Thymus (tissue), 14 donors: ENCODE data around the gene XRCC3. TPM values are rescaled to one million over a fixed set of nuclear protein-coding genes. Genes with fewer than 3 reads are reported as not detected.

Source experiments
- DNase-seq, 9 donors: peaks; one replicate each; pipeline ENCODE4 v3.0.0-alpha.2; 2013; ENCODE audit warnings: low spot score in 9 of 9, low read depth in 6 of 9, missing footprints in 1 of 9
- H3K27ac ChIP-seq, 2 donors: one replicate each; pipeline ENCODE4 v1.5.1; 2013; ENCODE audit warnings: control low read depth in 1 of 2, low read depth in 1 of 2, low read length in 1 of 2, mild to moderate bottlenecking in 1 of 2, moderate library complexity in 1 of 2
- H3K27me3 ChIP-seq, 2 donors: one replicate each; pipeline ENCODE4 v1.5.1; 2013; ENCODE audit warnings: low read length in 1 of 2; ENCODE audit not compliant: control insufficient read depth in 2 of 2, insufficient read depth in 1 of 2
- H3K36me3 ChIP-seq, 2 donors: one replicate each; pipeline ENCODE4 v1.5.1; 2013; ENCODE audit warnings: low read length in 1 of 2, mild to moderate bottlenecking in 1 of 2, moderate library complexity in 1 of 2; ENCODE audit not compliant: control insufficient read depth in 2 of 2, insufficient read depth in 2 of 2
- H3K4me1 ChIP-seq, 2 donors: one replicate each; pipeline ENCODE4 v1.5.1; 2013; ENCODE audit warnings: low read length in 2 of 2; ENCODE audit not compliant: control insufficient read depth in 2 of 2, insufficient read depth in 2 of 2
- H3K4me3 ChIP-seq, 2 donors: one replicate each; pipeline ENCODE4 v1.5.1; 2013; ENCODE audit warnings: low read length in 2 of 2, control low read depth in 1 of 2, mild to moderate bottlenecking in 1 of 2
- H3K9me3 ChIP-seq, 2 donors: one replicate each; pipeline ENCODE4 v1.5.1; 2013; ENCODE audit warnings: low read length in 1 of 2, mild to moderate bottlenecking in 1 of 2; ENCODE audit not compliant: control insufficient read depth in 2 of 2, insufficient read depth in 1 of 2
- WGBS: extraction: QIAGEN DNeasy Blood & Tissue Kit; methylation state at CpG from one replicate; pipeline ENCODE4 v1.1.7; 2013; 5-methylcytosine and 5-hydroxymethylcytosine counted together
- long read RNA-seq, 10 donors: transcript quantifications; one replicate each; lab custom pipeline, GENCODE V29; 2026
- polyA plus RNA-seq: library from polyadenylated mRNA; stranded (reverse); fragments of 200-250 nt; gene quantifications from one replicate; pipeline ENCODE4 v1.2.3, GENCODE V29; 2013
- total RNA-seq: library from RNA; stranded (reverse); fragments of 120-200 nt; gene quantifications from one replicate; pipeline ENCODE4 v1.2.4, GENCODE V29; 2013
- donor health status: healthy.

XRCC3 gene
- 15.9 TPM for total RNA-seq
- 4.4 TPM for polyA plus RNA-seq
- long read RNA-seq, donor 1, result 0 reads
- long read RNA-seq, donor 2, result 0 reads
- long read RNA-seq, donor 3, partial matches to known transcripts, result 0 of 3 reads
- long read RNA-seq, donor 3, other reads (novel, unspliced or antisense), result 0 of 3 reads
- long read RNA-seq, donor 4, result 0 reads
- long read RNA-seq, donor 5, partial matches to known transcripts, result 0 of 2 reads
- long read RNA-seq, donor 5, other reads (novel, unspliced or antisense), result 0 of 2 reads
- long read RNA-seq, donor 6, partial matches to known transcripts, result 0 of 32 reads
- long read RNA-seq, donor 6, other reads (novel, unspliced or antisense), result 29 of 32 reads
- long read RNA-seq, donor 7, partial matches to known transcripts, result 0 of 1 reads
- long read RNA-seq, donor 7, other reads (novel, unspliced or antisense), result 0 of 1 reads
- long read RNA-seq, donor 8, partial matches to known transcripts, result 0 of 1 reads
- long read RNA-seq, donor 8, other reads (novel, unspliced or antisense), result 0 of 1 reads
- long read RNA-seq, donor 9, partial matches to known transcripts, result 0 of 2 reads
- long read RNA-seq, donor 9, other reads (novel, unspliced or antisense), result 0 of 2 reads
- long read RNA-seq, donor 10, partial matches to known transcripts, result 30 of 32 reads
- long read RNA-seq, donor 10, other reads (novel, unspliced or antisense), result 0 of 32 reads

GRCh38 chr14:103715052-103716000 lies at the start of gene XRCC3, which contains the start of gene ZFYVE21:
XRCC3 (minus strand) TSS chr14:103715451; CDS start chr14:103711087, 4,364 bp downstream.
ZFYVE21 (plus strand) TSS chr14:103715810; CDS start chr14:103715842, 32 bp downstream.
- Histone ChIP-seq H3K4me3 (peak within 1 kb of the TSS; percentile 62 to 85), H3K9me3 (no peaks in the 10 kb centered on the region), H3K4me1 (peaks cover 27 to 52% of the 10 kb centered on the region in 2 donors), H3K27me3 (no peaks in the 10 kb centered on the region), H3K36me3 (peaks cover 0 to 5% of the 10 kb centered on the region in 2 donors), H3K27ac (peak within 1 kb of the TSS in 1 of 2 donors; percentile 36)
- DNase-seq, result peak; percentile 95 to 100 (median 99)
- WGBS, result under 1% methylated on average over 121 of the region's 121 CpGs

GRCh38 chr14:103763730-103764488 lies 48.7 kb upstream of the XRCC3 start:
- Histone ChIP-seq H3K4me3 (no peak overlapping the region), H3K27ac (no peak overlapping the region), H3K36me3 (no peaks in the 10 kb centered on the region), H3K4me1 (no peaks in the 10 kb centered on the region), H3K9me3 (no peaks in the 10 kb centered on the region), H3K27me3 (no peaks in the 10 kb centered on the region)
- WGBS, result 87% methylated on average over 5 of the region's 5 CpGs
- peak in 2 of 9 donors; percentile 7 to 38 for DNase-seq

GRCh38 chr14:103762541-103762940 lies 47.3 kb upstream of the XRCC3 start:
- Histone ChIP-seq H3K9me3 (no peaks in the 10 kb centered on the region), H3K27me3 (no peaks in the 10 kb centered on the region), H3K27ac (no peak overlapping the region), H3K4me3 (no peak overlapping the region), H3K4me1 (no peaks in the 10 kb centered on the region), H3K36me3 (no peaks in the 10 kb centered on the region)
- WGBS, result 86% methylated on average over 13 of the region's 13 CpGs
- DNase-seq, result no peak

- 99% methylated on average over 1 of the region's 1 CpG for WGBS
- no peak for DNase-seq
- Histone ChIP-seq H3K27me3 (no peaks in the 10 kb centered on the region), H3K36me3 (no peaks in the 10 kb centered on the region), H3K4me1 (no peaks in the 10 kb centered on the region), H3K27ac (no peak overlapping the region), H3K9me3 (no peaks in the 10 kb centered on the region), H3K4me3 (no peak overlapping the region)
Measured at GRCh38 chr14:103762036-103762435, 46.8 kb upstream of the XRCC3 start.

GRCh38 chr14:103758059-103758776 lies 43.0 kb upstream of the XRCC3 start:
- 97% methylated on average over 8 of the region's 8 CpGs for WGBS

GRCh38 chr14:103755060-103755459 lies 39.8 kb upstream of the XRCC3 start:
- Histone ChIP-seq H3K27ac (no peak overlapping the region), H3K27me3 (no peaks in the 10 kb centered on the region), H3K4me3 (no peak overlapping the region), H3K4me1 (peaks cover 0 to 1% of the 10 kb centered on the region in 2 donors), H3K9me3 (no peaks in the 10 kb centered on the region), H3K36me3 (no peaks in the 10 kb centered on the region)
- no peak for DNase-seq
- WGBS, result 91% methylated on average over 6 of the region's 6 CpGs

More at GRCh38 chr14:103758059-103758776, 43.0 kb upstream of the XRCC3 start:
- no peaks in the 10 kb centered on the region for H3K4me1 ChIP-seq
- no peaks in the 10 kb centered on the region for H3K27me3 ChIP-seq
- H3K36me3 ChIP-seq, result no peaks in the 10 kb centered on the region
- no peak overlapping the region for H3K4me3 ChIP-seq
- DNase-seq, result no peak
- no peak overlapping the region for H3K27ac ChIP-seq
- no peaks in the 10 kb centered on the region for H3K9me3 ChIP-seq

- Histone ChIP-seq H3K27ac (no peak overlapping the region), H3K27me3 (no peaks in the 10 kb centered on the region), H3K4me3 (no peak overlapping the region), H3K36me3 (no peaks in the 10 kb centered on the region), H3K4me1 (peaks cover under 1 to 10% of the 10 kb centered on the region in 2 donors), H3K9me3 (no peaks in the 10 kb centered on the region)
- DNase-seq, result no peak
- 90% methylated on average over 9 of the region's 9 CpGs for WGBS
Measured at GRCh38 chr14:103753774-103754173, 38.5 kb upstream of the XRCC3 start.

- Histone ChIP-seq H3K9me3 (no peaks in the 10 kb centered on the region), H3K4me1 (peaks cover 17 to 33% of the 10 kb centered on the region in 2 donors), H3K36me3 (no peaks in the 10 kb centered on the region), H3K27me3 (no peaks in the 10 kb centered on the region), H3K4me3 (no peak overlapping the region), H3K27ac (no peak overlapping the region)
- WGBS, result 81% methylated on average over 5 of the region's 5 CpGs
- peak in 4 of 9 donors; percentile 26 to 65 (median 33) for DNase-seq
Measured at GRCh38 chr14:103749860-103750259, 34.6 kb upstream of the XRCC3 start.
